Hematopoietic multipotent progenitor cell treated with erythropoietin and hydrocortisone succinate and interleukin-3 and kit ligand, for 17 days (in vitro differentiated cells): ENCODE results near the gene SPOP.
A peak's percentile ranks its signal among the peaks of the same experiment; 100 is the strongest.

Experiments used
- DNase-seq: peaks from one replicate; pipeline ENCODE4 v3.0.0-alpha.2; 2015; ENCODE audit warnings: low spot score

Gene SPOP

DNA sequence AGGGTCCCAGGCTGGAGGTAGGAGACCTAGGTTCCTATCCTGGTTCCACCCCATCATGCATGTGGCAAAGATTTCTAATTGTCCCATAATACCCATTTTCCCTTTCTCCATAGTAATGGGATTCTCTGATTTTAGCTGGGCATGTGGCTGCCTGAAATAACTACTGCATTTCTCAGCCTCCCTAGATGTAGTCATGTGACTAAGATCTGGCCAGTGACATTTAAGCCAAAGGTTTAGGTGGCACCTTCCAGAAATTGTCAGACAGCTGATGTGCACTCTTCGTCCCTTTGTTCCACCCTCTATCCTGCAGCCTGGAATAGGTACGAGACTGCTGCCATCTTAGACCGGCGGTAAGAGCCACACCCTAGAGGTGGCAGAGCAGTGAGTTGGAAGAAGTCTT lies 94.0 kb downstream of the SPOP start:
- no peak for DNase-seq

DNA sequence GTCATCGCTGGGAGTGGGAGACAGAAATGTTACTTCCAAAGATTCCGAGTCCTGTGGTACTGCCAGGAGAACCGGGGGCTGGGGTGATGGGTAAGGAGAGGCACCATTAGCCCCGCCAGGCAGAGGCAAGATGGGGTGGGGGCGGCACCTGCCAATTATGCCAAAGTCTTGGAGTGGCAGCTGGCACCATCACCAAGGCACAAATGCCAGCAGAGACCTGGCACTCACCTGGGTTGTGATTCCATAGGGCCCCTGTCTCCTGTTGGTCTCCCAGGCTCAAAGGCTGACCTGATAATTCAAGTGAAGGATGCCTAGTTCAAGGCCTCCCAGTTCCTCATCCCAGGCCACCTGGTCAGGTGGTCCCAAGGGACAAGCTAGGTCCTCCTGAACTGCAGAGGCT lies 94.7 kb downstream of the SPOP start:
- no peak for DNase-seq

DNA sequence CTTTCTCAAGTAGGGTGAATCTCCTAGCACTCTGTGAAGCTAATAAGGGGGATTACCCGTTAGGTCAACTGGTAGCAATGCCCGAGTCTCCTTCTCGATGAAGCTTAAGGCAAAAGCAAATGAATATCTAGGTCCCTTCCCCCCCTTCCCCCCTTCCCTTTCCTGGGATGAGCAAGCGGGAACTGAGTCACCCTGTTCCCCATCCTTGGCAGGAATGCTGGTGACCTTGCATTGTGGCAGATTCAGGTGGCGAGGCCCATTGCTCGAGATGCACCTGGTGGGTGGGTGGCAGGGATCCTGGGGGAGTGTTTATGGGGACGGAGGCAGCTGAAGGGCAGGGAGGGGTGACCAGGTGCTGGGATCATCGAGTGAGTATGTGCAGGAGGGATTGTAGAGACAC lies 95.1 kb downstream of the SPOP start:
- no peak for DNase-seq

DNA sequence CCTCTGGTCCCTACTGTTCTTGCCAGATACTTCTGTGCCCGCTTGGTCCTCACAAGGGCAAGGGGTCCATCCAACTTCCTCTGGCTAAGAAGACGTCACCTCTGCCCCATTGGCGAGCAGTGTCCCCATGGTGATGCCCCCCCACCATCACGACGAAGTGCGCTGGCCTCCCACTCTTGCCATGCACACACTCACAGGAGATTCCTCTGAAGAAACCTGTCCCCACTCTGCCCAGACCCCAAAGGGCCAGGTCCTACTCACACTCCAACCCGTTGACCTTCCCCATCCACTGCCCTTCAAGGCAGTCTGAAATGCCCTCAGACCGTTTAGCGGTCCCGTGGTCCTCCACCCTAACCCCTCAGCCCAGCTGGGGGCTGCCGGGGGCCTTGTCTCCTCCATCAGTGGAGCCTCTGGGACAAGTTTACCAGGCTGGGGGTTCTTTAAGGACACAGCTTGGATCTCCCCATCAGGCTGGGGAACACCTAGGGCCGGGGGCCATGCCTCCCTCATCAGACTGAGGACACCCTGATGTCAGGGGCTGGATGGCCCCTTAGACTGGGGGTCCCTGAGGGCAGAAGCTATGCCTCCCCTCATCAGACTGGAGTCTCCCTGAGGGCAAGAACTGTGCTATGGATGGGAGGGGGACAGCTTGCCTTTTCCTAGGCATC lies 95.7 kb downstream of the SPOP start:
- DNase-seq, result no peak

DNA sequence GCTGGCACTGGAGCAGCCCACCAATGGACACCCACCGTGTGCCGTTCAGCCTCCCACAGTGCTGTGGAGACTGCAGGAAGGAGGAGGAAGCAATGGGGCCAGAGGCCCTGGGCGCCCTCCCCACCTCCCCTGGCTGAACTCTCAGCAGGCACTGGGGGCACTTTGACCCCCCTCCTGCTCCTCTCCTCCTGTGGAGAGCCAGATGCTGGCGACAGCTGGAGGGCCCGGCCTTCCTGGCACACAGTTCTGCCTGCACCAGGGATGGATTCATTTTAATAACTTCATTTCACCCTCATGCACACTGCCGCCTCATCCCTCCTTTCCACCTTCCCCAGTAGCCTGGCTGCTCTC lies 96.3 kb downstream of the SPOP start:
- DNase-seq, result no peak

DNA sequence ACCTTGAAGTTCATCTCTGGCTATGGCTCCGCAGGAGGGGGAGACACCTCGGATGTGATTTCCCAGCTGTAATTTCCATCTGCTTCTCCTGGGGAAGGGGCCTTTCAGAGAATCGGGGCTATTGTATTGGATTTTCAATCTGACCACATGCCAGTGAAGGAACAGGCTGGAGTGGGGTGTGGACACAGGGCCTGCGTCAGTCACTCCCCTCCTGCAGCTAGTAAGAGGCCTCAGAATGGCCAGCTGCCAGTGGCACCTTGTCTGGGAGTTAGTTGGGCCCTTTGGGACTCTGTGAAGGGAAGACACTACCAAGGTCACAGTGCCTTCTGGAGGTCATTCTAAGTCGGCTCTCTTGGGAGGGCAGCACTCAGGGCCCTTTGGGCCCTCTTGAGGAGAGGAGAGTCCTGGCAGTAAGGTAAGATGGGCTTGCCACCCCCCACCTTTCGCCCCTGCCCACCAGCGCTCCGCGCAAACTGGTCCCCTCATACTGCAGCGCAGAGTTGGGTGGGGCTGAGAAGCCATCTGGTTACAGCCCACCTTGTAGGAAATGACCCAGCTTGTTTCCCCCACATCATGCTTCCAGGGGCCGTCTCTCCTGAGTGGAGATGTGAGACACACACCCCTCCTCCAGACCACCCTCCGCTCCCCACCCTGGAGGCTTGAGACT lies 96.8 kb downstream of the SPOP start:
- no peak for DNase-seq

DNA sequence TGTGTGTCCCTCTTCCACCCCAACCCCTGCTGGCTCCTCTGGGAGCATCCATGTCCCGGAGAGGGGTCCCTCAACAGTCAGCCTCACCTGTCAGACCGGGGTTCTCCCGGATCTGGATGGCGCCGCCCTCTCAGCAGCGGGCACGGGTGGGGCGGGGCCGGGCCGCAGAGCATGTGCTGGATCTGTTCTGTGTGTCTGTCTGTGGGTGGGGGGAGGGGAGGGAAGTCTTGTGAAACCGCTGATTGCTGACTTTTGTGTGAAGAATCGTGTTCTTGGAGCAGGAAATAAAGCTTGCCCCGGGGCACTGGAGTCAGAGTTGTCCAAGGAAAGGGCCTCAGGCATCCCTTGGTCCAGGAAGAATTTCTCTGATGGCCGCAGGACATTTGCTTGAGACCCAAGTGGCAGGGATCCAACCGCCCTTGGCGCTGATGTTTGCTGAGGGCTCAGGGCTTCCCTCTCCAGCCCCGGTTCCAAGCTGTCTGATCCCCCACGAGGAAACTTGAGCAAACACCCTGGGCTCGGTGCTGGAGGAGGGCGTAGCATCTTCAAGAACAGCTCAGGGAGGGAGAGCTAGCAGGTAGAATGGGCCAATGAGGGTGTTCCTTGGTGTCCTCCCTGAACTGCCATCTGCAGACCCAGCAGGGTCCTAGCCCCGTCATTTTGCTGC lies 97.7 kb downstream of the SPOP start:
- no peak for DNase-seq

DNA sequence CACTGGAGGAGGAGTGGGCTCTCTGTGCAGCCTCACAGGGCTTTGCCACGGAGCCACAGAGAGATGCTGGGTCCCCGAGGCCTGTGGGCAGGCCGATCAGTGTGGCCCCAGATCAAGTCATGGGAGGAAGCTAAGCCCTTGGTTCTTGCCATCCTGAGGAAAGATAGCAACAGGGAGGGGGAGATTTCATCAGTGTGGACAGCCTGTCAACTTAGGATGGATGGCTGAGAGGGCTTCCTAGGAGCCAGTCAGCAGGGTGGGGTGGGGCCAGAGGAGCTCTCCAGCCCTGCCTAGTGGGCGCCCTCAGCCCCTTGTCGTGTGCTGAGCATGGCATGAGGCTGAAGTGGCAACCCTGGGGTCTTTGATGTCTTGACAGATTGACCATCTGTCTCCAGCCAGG lies 98.4 kb downstream of the SPOP start:
- no peak for DNase-seq

DNA sequence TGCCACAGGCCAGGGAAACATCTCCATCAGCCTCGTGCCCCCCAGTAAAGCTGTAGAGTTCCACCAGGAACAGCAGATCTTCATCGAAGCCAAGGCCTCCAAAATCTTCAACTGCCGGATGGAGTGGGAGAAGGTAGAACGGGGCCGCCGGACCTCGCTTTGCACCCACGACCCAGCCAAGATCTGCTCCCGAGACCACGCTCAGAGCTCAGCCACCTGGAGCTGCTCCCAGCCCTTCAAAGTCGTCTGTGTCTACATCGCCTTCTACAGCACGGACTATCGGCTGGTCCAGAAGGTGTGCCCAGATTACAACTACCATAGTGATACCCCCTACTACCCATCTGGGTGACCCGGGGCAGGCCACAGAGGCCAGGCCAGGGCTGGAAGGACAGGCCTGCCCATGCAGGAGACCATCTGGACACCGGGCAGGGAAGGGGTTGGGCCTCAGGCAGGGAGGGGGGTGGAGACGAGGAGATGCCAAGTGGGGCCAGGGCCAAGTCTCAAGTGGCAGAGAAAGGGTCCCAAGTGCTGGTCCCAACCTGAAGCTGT lies 98.9 kb downstream of the SPOP start:
- no peak for DNase-seq

DNA sequence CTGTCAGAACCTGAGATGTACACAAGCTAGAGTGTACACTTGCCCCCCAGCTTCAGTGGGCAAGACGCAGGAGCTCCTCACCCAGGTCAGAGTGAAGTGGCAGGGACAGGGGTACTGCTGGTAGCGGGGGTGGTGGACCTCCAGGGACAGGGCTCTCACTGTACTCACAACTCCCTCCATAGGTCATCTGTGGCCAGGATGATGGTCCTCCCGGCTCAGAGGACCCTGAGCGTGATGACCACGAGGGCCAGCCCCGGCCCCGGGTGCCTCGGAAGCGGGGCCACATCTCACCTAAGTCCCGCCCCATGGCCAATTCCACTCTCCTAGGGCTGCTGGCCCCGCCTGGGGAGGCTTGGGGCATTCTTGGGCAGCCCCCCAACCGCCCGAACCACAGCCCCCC lies 99.5 kb downstream of the SPOP start:
- DNase-seq, result no peak

DNA sequence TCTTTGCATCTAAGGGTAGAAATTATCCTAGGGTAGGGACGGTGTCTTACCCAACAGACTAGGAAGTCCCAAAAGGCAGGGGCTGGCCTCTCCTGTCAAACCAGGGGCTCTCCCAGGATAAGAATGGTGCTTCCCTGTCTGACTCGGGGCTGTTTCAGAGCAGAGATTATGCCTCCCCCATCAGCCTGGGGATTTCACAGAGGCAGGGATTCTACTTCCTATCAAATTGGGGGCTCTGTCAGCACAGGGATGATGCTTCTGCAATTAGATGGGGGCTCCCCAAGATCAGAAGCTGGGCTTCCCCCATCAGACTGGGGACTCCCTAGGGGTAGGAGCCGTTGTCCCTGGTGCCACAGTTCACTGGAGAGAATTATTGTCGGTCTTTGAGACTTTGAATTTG lies 99.9 kb downstream of the SPOP start:
- DNase-seq, result no peak

DNA sequence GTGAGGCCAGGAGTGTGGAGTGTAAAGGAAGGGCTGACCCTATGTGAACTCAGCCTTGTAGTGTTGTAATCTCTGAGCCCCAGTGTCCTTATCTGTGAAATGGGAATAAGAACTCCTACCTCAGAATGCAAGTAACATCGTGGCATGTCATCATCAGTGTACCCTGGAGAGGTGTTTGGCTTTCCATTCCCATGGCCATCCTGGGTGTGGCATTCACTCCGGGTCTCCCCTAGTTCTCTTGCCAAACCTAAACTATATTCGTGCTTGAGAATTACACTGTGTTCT lies 100.3 kb downstream of the SPOP start:
- no peak for DNase-seq

DNA sequence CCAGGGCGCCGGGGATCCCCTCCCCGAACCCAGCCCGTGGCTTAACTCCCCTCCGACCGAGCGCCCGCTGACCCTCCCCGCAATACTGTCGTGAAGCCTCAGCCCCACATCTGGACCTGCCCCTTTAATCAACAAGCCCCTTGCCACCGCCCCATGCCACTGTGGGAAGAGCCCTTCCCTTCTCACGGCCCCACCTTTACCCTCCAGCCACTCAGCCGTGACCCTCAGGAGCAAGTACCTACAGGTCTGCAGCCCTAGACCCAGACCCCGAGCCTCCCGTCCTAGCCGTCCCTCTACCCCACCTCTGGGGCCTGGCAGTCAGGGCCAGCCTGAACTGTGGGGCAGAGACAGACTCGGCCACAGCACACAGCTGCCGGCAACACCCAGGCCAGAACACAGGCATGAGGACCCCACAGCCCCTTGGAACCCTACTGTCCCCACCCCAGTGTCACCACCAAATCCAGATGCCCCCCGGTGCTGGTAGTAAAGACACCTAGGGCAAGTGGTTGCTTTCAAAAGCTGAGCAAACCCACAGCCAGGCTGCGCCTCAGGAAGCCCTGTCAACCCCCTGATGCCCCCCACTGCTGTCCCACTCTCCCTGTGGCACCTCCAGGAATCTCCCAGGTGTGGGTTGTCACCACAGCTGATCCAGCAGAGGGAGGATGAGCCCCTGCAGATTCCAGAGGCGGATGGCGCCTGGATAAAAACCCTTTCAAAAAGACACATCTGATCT lies 100.8 kb downstream of the SPOP start:
- no peak for DNase-seq

DNA sequence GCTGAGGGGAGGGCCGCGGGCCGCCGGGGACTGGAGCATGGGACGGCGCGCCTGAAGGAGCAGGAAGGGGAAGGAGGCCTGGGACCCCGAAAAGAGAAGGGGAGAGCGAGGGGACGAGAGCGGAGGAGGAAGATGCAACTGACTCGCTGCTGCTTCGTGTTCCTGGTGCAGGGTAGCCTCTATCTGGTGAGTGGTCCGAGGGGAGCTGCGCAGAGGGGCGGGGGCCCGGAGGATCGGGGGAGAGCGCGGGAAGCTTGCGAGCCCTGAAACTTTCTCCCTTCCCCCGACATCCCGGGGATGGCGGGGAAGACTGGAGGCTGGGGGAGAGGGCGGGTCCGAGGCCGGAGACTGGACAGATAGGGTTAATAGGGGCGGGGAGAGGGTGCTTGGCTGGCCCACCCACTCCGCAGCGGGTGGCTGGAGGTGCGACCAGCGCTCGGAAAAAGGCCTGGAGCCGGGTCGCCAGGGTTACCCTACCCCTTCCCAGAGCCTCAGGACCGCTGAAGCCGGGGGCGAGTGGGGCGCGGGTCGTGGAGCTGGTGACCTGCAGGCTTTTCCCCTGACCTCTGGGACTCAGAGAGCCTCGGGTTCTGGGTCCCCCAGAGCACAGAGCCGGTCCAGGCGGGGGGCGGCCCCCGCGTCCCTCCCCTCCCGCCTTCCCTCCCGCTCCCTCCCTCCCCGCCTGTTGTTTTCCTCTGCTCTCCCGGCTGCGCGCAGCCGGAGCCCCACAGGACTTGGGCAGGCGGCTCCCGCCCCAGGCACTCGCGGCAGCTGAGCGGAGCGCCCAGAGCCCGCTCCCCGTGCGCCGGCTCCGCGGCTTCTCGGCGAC lies 101.6 kb downstream of the SPOP start:
- DNase-seq, result no peak

DNA sequence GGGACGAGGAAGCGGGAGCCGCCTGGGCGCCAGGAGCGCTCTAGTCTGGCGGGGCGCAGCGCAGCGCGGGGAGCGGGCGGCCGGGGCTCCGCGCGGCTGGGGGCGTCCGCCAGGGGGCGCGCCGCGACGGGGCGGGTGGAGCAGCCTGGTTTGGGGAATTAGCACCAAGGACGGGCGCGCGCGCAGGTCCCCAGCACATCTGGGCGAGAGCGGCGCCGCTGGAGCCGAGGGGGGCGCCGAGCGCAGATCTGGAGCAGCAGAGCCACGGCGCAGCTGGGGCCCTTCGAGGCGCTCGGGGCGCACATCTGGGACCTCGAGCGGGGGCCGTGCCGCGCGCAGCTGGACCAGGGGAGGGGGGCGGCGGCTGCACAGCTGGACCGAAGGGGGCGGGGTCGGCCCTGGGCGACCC lies 102.2 kb downstream of the SPOP start, which contains the start of gene NXPH3:
Gene NXPH3, plus strand, starts transcription at position 193 of the 409 bp plus-strand sequence. CDS start 349 bp downstream, outside the sequence.
- peak; percentile 59 for DNase-seq

DNA sequence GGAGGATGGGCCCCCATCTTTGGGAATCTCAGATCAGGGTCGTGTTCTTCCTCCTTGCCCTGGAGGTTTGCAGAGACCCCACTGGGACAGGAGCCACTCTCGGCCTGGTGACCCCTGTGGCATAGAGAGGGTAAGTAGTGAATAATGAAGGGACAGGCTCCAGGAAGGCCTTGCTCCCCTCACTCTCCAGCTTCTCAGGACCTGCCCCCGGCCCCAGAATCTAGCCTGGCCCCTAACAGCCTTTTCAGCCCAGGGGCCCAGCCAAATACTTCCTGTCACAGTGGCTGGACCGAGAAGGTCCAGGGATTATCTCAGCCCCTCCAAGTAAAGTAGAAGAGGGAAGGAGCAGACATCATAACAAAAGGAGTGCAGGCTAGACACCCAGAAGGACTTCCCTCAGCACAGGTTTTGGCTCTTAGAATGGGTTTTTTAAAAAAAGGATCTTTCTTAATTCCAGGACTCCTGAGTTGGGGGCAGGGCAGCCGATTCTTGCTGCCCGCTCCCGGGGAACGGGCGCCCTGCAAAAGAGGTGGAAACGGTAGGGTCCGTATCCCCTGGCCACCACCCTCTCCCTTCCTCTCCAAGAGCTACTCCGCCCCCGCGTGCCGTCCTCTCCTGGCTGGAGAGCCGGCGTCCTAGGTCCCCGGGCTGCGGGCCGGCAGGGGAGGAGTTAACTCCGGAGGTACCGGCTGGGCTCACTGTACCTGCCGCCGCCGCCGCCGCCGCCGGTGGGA lies 102.8 kb downstream of the SPOP start:
- no peak for DNase-seq

DNA sequence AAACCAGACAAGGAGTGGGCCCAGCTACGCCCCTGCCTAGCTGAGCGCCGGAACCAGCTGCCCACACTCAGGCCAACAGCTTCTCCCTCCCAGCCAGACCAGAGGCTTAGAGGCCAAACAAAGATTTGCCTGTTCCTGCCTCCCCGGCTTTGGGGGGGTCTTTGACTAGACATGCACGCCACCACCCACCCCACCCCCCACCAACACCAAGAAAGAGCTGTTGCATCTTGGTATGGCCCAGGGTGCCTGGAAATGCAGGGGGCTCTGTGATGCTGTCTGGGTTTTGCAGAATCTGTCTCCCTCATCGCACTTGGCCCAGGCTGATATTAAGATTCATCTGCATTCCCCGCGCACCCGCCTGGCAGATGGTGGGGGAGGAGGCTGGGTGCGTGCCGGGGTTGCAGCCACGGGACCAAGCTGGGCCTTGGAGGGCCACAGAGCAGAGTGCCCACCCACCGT lies 103.5 kb downstream of the SPOP start:
- DNase-seq, result no peak

DNA sequence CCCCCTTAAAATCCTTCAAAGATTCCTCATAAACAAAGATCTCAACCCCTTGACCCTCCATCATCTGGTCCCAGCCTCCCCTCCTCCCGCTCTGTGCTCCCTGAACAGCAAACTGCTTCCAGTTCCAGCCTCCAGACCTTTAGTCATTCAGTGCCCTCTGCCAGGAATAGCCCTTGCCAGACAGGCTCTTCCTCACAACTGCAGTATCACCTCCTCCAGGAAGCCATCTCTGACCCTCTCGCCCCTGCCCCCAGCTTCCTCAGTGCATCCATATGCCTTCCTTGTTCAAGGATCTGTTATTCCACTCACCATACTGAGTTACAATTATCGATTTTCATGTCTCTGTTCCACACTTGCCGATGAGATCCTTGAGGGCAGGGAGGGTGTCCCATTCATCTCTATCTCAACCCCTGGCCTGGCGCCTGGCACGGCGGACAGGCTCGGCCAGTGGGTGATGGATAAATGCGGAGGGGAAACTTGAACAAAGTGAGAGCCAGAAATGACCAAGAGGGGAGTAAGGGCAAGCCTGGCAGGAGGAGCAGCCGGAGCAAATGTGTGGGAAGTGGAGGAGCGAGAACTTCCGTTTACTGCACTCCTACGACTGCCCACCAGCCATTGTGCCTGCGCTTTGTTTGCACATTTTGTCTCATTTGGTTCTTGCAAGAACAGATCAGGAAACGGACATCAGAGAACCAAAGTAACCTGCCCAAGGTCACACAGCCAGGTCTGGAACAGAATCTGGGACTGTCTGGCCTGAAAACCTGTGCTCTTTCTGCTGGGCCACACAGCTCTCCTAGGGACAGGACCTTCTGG lies 104.2 kb downstream of the SPOP start:
- no peak for DNase-seq

DNA sequence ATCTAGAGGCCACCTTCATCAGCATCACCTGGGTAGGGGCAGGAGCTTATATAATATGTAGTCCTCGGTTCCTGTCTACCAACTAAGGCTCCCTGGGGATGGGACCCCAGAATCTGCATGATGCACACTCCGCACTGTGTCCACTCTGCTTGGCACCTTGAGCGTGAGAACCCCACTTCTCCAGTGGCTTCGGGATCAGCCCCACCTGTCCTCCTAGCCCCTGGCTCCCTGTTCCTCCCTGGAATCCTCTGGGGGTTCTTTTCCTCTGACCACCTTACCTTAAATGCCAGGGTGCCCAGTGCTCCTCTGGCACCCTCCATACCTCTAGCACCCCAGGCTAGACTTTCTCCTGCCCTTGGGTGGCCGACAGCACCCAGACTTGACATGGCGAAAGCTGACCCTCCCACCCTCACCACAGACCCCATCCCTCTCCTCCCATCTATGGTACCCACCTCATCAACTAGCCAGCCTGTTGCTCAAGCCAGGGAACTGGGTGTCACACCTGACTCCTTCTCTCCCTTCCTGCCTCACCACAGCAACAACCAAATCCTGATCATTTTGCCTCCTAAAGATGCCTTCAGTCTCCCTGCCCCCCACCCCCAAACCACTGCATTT lies 105.0 kb downstream of the SPOP start:
- no peak for DNase-seq

DNA sequence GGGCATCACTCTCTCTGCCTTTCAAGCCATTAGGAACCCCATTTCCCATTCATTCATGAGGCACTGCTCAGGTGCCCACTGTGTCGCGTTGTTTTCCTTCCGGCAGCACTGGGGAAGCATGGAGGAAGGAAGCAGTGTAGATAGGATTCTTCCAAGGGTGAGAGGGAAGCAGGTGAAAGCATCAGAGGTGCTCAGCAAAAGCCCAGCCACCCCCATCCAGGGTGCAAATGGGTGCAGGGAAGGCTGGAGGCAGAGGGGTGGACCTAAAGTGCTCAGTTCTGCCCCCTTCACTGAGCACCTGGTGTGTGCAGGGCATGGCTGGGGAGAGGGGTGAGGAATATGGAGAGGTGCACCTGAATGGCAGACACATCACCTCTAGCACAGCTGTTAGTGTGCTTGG lies 105.7 kb downstream of the SPOP start:
- DNase-seq, result no peak
